ENCODE data around the gene TCHH.

- TF ChIP-seq POLR2AphosphoS5 (IDR thresholded peaks at IDR 0.05; ENCODE audit: borderline replicate concordance, low read depth, low read length) (no peak), EZH2 (IDR thresholded peaks at IDR 0.05) (no peak)
Observed at GRCh38 chr1:152078831-152079441, 36.3 kb downstream of the TCHH start.

Data from SK-N-MC (cell line).